GM12873 (cell line): Measurements from ENCODE around the gene PARD3.

Source experiments
- CTCF ChIP-seq: IDR thresholded peaks from 2 replicates; pipeline ENCODE4 v1.5.1; 2012; ENCODE audit warnings: low read depth, mild to moderate bottlenecking, moderate library complexity, low read length, control low read depth; ENCODE audit not compliant: insufficient read depth; ENCODE audit errors: missing control alignments

PARD3 gene

GRCh38 chr10:34813626-34814222 is 1.4 kb downstream of the PARD3 start:
- TF ChIP-seq CTCF, result no peak

GRCh38 chr10:34812771-34813170 is 2.3 kb downstream of the PARD3 start:
- no peak for TF ChIP-seq CTCF

GRCh38 chr10:34811968-34812514 is 3.1 kb downstream of the PARD3 start:
- TF ChIP-seq CTCF, result no peak

DNA sequence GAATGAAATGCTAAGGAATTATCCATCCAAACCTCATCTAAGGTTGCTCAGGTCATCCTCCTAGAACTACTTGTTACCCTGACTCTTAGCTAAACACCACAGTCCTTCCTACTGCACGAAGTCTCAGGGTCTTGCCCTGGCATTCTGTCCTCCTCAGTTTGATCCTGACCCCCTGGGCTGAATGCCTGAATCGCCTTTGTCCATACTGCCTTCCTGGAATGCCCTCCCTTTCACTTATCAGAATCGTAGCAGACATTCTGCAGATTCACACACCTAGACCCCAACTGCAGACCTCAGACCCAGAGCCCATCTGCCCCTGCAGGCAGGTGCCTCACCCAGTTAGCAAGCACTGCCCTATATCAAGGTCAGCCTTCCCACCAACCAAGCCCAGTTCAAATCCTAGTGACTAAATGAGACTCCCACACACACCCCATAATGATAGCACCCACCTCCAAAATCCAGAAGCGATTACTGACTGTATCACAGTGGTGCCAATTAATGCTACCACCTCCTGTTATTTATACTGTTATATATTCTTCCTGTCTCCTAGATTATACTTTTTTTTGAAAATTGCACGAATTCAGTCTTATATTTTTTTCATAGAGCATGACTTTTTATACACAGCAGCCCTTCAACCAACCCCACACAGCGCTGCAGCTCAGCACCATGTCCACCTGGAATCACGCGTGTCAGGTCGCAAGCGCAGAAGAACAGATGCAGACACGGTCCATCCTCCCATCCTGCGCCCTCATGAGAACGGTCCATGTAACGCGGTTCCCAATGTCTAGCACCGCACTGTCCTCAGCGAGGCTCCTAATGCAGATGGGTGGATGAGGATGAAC is 3.7 kb downstream of the PARD3 start:
- no peak for TF ChIP-seq CTCF

GRCh38 chr10:34809796-34810195 is 5.3 kb downstream of the PARD3 start:
- no peak for TF ChIP-seq CTCF

DNA sequence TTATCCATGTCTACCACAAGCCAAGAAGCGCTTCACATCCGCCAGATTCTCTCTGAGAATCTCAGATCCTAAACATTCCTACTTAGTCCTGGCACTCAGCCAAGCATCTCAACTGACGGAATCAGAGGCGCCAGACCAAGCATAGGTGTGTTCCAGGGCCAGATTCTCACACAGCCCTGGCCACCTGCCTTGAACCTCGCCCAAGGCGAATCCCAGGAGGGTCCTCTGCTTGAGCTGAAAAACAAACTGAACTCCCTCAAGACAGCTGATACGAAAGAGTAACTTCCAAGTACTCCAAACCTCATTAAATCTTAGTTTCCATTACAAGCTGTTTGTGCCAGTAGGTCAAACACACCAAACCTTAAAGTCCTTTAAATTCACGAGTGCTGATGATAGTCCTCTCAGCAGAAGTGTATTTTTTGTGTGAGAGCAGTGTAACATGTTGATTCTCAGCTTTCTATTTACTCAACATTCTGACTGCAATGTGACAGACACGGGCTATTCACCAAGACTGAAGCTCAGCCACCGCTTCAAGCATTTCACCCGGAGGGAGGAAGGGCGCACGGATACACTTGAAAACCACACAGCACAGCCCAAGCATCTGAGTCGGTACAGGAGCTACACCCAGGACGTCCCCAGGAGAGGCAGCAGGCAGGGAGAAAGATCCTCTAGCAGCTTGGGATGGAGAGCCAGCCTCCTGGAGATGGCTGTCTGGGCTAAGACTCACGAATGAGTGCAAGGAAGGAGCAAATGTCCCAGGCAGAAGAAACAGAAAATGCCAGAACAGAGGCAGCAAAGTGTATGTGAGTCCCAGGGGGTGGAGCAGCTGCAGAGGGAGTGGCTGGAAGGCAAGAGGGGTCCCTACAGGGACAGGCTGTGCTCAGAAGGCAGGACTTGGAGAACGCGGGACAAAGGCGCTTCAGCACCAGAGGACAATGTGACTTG is 6.0 kb downstream of the PARD3 start:
- no peak for TF ChIP-seq CTCF
